GM21786 (cell line): Measurements from ENCODE around the gene BTBD18.
A peak's percentile ranks its signal among the peaks of the same experiment; 100 is the strongest.

Experiments used
- ATAC-seq: cut with Tn5 transposase; IDR thresholded peaks from one replicate; pipeline ENCODE4 v1.9.1; 2021; ENCODE audit not compliant: unreplicated experiment

BTBD18 gene

GRCh38 chr11:57775491-57775890 is 23.9 kb upstream of the BTBD18 start:
- no peak for ATAC-seq

- ATAC-seq, result no peak
These were observed 21.5 kb upstream of the BTBD18 start for GRCh38 chr11:57773026-57773598.

- ATAC-seq, result no peak
These were observed 20.9 kb upstream of the BTBD18 start for GRCh38 chr11:57772562-57772961.

GRCh38 chr11:57771365-57771764 is 19.7 kb upstream of the BTBD18 start:
- ATAC-seq, result no peak

GRCh38 chr11:57770793-57771192 is 19.2 kb upstream of the BTBD18 start:
- ATAC-seq, result no peak

GRCh38 chr11:57764972-57765371 is 13.4 kb upstream of the BTBD18 start:
- no peak for ATAC-seq

- ATAC-seq, result no peak
These were observed 12.9 kb upstream of the BTBD18 start for GRCh38 chr11:57764566-57764965.

- ATAC-seq, result no peak
These were observed 12.4 kb upstream of the BTBD18 start for GRCh38 chr11:57764021-57764420.

GRCh38 chr11:57763568-57763967 is 11.9 kb upstream of the BTBD18 start:
- no peak for ATAC-seq

GRCh38 chr11:57762235-57762861 is 10.7 kb upstream of the BTBD18 start:
- ATAC-seq, result no peak

GRCh38 chr11:57761301-57762234 is 9.9 kb upstream of the BTBD18 start, which contains the start of gene CTNND1:
Gene CTNND1 (plus strand): TSS chr11:57761802. CDS start chr11:57791479, 29,677 bp downstream.
- peak; percentile 98 for ATAC-seq

- no peak for ATAC-seq
These were observed 6.6 kb upstream of the BTBD18 start for GRCh38 chr11:57758174-57758573.

GRCh38 chr11:57752954-57753353 is 1.3 kb upstream of the BTBD18 start:
- no peak for ATAC-seq

- ATAC-seq, result no peak
These were observed 443 bp downstream of the BTBD18 start for GRCh38 chr11:57751176-57751575.

GRCh38 chr11:57746920-57747319 is 4.7 kb downstream of the BTBD18 start:
- ATAC-seq, result no peak

GRCh38 chr11:57745206-57745605 is 6.4 kb downstream of the BTBD18 start:
- ATAC-seq, result no peak

GRCh38 chr11:57744357-57744756 is 7.3 kb downstream of the BTBD18 start:
- ATAC-seq, result no peak

GRCh38 chr11:57742087-57742452 is 9.5 kb downstream of the BTBD18 start:
- no peak for ATAC-seq

GRCh38 chr11:57741132-57742086 is 10.2 kb downstream of the BTBD18 start, which contains the start of gene SELENOH:
Gene SELENOH (plus strand): TSS chr11:57741491. CDS start chr11:57741596, 105 bp downstream.
- ATAC-seq, result peak; percentile 93

GRCh38 chr11:57735619-57736298 is 15.9 kb downstream of the BTBD18 start:
- ATAC-seq, result no peak
